ENCODE data around the gene TGFBR3L. TPM values are rescaled to one million over a fixed set of nuclear protein-coding genes. Genes with fewer than 3 reads are reported as not detected.

The TGFBR3L gene
- total RNA-seq, 6 experiments from 2014 or later, result 4.5 to 12.0 (median 7.7) TPM

- peaks cover 8% of the 10 kb centered on the region; the same call in 1 of the 2 replicates for H3K4me1 Mint-ChIP-seq (ENCODE audit: low read depth)
- peaks cover 4% of the 10 kb centered on the region for H3K27me3 Mint-ChIP-seq (ENCODE audit: insufficient read depth)
- H3K27ac Mint-ChIP-seq, result no peak overlapping the region
- H3K9me3 Mint-ChIP-seq, result no peaks in the 10 kb centered on the region
- no peak overlapping the region for H3K4me3 Mint-ChIP-seq
- no peak for DNase-seq
- H3K36me3 Mint-ChIP-seq (ENCODE audit: low read depth), result no peaks in the 10 kb centered on the region
- TF ChIP-seq CTCF (IDR thresholded peaks at IDR 0.05), result no peak
Observed at GRCh38 chr19:7883105-7883504, 31.5 kb upstream of the TGFBR3L start.

- peak; percentile 51 for DNase-seq
- Mint-ChIP-seq H3K4me1 (ENCODE audit: low read depth) (peaks cover 8% of the 10 kb centered on the region; the same call in 1 of the 2 replicates), H3K4me3 (no peak overlapping the region), H3K27me3 (ENCODE audit: insufficient read depth) (peaks cover 4% of the 10 kb centered on the region), H3K27ac (no peak overlapping the region; the same call in 1 of the 2 replicates), H3K9me3 (no peaks in the 10 kb centered on the region), H3K36me3 (ENCODE audit: low read depth) (no peaks in the 10 kb centered on the region)
- TF ChIP-seq CTCF (IDR thresholded peaks at IDR 0.05), result no peak
Observed at GRCh38 chr19:7883796-7884570, 30.6 kb upstream of the TGFBR3L start.

- no peak for TF ChIP-seq CTCF (IDR thresholded peaks at IDR 0.05)
- Mint-ChIP-seq H3K36me3 (ENCODE audit: low read depth) (no peaks in the 10 kb centered on the region), H3K4me3 (no peak overlapping the region), H3K27me3 (ENCODE audit: insufficient read depth) (peaks cover 4% of the 10 kb centered on the region), H3K4me1 (ENCODE audit: low read depth) (peaks cover 8% of the 10 kb centered on the region; the same call in 1 of the 2 replicates), H3K9me3 (no peaks in the 10 kb centered on the region), H3K27ac (no peak overlapping the region)
- no peak for DNase-seq
Observed at GRCh38 chr19:7885818-7886217, 28.8 kb upstream of the TGFBR3L start.

GRCh38 chr19:7887408-7888144 lies 27.1 kb upstream of the TGFBR3L start:
- TF ChIP-seq CTCF (IDR thresholded peaks at IDR 0.05), result no peak
- no peak for DNase-seq
- no peak overlapping the region for H3K27ac Mint-ChIP-seq
- H3K4me1 Mint-ChIP-seq (ENCODE audit: low read depth), result peaks cover 8% of the 10 kb centered on the region; the same call in 1 of the 2 replicates
- no peaks in the 10 kb centered on the region for H3K9me3 Mint-ChIP-seq
- H3K36me3 Mint-ChIP-seq (ENCODE audit: low read depth), result no peaks in the 10 kb centered on the region
- H3K27me3 Mint-ChIP-seq (ENCODE audit: insufficient read depth), result peaks cover 4% of the 10 kb centered on the region
- H3K4me3 Mint-ChIP-seq, result no peak overlapping the region; the same call in 1 of the 2 replicates

- Mint-ChIP-seq H3K36me3 (ENCODE audit: low read depth) (no peaks in the 10 kb centered on the region), H3K27me3 (ENCODE audit: insufficient read depth) (peaks cover 4% of the 10 kb centered on the region), H3K4me1 (ENCODE audit: low read depth) (peaks cover 8% of the 10 kb centered on the region; the same call in 1 of the 2 replicates), H3K9me3 (no peaks in the 10 kb centered on the region), H3K27ac (peak within 1 kb of the TSS; percentile 78), H3K4me3 (peak within 1 kb of the TSS; percentile 82)
- TF ChIP-seq CTCF (IDR thresholded peaks at IDR 0.05), result no peak
- DNase-seq, result peak; percentile 60
Observed at GRCh38 chr19:7888145-7888825, 26.3 kb upstream of the TGFBR3L start, which contains the start of gene LRRC8E. TSS of gene LRRC8E (plus strand) at chr19:7888510. CDS start at chr19:7895604, 7,094 bp downstream.

Measured in HFFc6 (cell line).